A549 (cell line): Measurements from ENCODE around the gene TTF2.

Source experiments
- CHD2 ChIP-seq: fragments of 150-350 bp; IDR thresholded peaks from 2 replicates; pipeline ENCODE4 v1.6.1; 2014; ENCODE audit warnings: low read length; ENCODE audit not compliant: partially characterized antibody
- CHD4 ChIP-seq: fragments of 200-600 bp; sonication (generic); IDR thresholded peaks from 2 replicates; pipeline ENCODE4 v1.6.1; 2016; ENCODE audit warnings: antibody characterized with exemption, mild to moderate bottlenecking, borderline replicate concordance
- EP300 ChIP-seq, 2 experiments: fragments of >200 bp; sonication (Bioruptor Twin); formaldehyde crosslinking; IDR thresholded peaks; 2 replicates in 1 of 2; 3 replicates in 1 of 2; pipeline ENCODE4 v1.6.1; 2016 to 2017
- JUNB ChIP-seq: fragments of >200 bp; sonication (Bioruptor Twin); formaldehyde crosslinking; IDR thresholded peaks from 2 replicates; pipeline ENCODE4 v1.6.1; 2016
- MAFK ChIP-seq: fragments of 450-650 bp; IDR thresholded peaks from 2 replicates; pipeline ENCODE4 v1.6.1; 2014; ENCODE audit not compliant: partially characterized antibody
- PHF8 ChIP-seq: fragments of 200-600 bp; sonication (generic); IDR thresholded peaks from 2 replicates; pipeline ENCODE4 v1.6.1; 2016; ENCODE audit warnings: low read depth, mild to moderate bottlenecking, antibody characterized with exemption, moderate library complexity, borderline replicate concordance
- POLR2A ChIP-seq: IDR thresholded peaks from 2 replicates; pipeline ENCODE4 v1.6.1; 2012; ENCODE audit warnings: mild to moderate bottlenecking, low read length
- RFX5 ChIP-seq: fragments of 450-650 bp; IDR thresholded peaks from 2 replicates; pipeline ENCODE4 v1.7.1; 2014; ENCODE audit warnings: antibody characterized with exemption, mild to moderate bottlenecking, moderate library complexity
- ZSCAN20 ChIP-seq: fragments of 250-450 bp; sonication (Bioruptor Pico); IDR thresholded peaks from 2 replicates; pipeline ENCODE4 v1.8.0; 2022; ENCODE audit warnings: mild to moderate bottlenecking, moderate library complexity
- TF ChIP-seq, protein P1 (sequence below): fragments of >200 bp; sonication (Bioruptor Twin); formaldehyde crosslinking; IDR thresholded peaks from 3 replicates; pipeline ENCODE4 v1.5.1; 2016
- TF ChIP-seq, protein P2 (sequence below): fragments of 250-450 bp; sonication (Bioruptor Pico); IDR thresholded peaks from 2 replicates; pipeline ENCODE4 v1.5.0; 2020; ENCODE audit warnings: low read depth, mild to moderate bottlenecking, moderate library complexity

DNA sequence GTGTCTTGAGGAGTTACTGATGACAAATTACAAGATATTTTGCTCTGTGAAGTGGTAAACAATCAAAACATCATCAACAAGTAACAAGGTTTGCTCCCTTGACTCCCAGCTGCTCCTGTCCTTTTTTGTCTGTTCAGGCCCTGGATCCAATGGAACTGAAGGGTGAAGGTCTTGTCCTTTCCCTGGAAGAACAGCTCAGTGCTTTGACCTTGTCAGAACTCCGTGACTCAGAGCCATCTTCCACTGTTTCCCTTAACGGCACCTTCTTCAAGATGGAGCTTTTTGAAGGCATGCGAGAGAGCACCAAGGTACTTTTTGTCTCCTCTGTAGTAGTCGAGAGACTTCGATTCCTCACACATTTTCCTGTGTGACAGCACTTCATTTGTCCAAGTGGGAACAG lies 32.5 kb downstream of the TTF2 start:
- TF ChIP-seq, protein P1, sequence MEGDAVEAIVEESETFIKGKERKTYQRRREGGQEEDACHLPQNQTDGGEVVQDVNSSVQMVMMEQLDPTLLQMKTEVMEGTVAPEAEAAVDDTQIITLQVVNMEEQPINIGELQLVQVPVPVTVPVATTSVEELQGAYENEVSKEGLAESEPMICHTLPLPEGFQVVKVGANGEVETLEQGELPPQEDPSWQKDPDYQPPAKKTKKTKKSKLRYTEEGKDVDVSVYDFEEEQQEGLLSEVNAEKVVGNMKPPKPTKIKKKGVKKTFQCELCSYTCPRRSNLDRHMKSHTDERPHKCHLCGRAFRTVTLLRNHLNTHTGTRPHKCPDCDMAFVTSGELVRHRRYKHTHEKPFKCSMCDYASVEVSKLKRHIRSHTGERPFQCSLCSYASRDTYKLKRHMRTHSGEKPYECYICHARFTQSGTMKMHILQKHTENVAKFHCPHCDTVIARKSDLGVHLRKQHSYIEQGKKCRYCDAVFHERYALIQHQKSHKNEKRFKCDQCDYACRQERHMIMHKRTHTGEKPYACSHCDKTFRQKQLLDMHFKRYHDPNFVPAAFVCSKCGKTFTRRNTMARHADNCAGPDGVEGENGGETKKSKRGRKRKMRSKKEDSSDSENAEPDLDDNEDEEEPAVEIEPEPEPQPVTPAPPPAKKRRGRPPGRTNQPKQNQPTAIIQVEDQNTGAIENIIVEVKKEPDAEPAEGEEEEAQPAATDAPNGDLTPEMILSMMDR = no peak
- TF ChIP-seq RFX5 (no peak), ZSCAN20 (no peak), CHD2 (no peak), POLR2A (no peak), JUNB (no peak), MAFK (no peak), PHF8 (no peak), CHD4 (no peak), EP300 (IDR thresholded peaks at IDR 0.05) (no peak)
- TF ChIP-seq, protein P2, sequence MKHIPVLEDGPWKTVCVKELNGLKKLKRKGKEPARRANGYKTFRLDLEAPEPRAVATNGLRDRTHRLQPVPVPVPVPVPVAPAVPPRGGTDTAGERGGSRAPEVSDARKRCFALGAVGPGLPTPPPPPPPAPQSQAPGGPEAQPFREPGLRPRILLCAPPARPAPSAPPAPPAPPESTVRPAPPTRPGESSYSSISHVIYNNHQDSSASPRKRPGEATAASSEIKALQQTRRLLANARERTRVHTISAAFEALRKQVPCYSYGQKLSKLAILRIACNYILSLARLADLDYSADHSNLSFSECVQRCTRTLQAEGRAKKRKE (CRISPR knock-in tag) = no peak
